ENCODE data around the gene NIBAN1.

Gene NIBAN1

GRCh38 chr1:185016880-185017279 is 42.6 kb upstream of the NIBAN1 start:
- Histone ChIP-seq H3K14ac (ENCODE audit: low read length) (no peak overlapping the region), H2BK15ac (ENCODE audit: low read length) (no peak overlapping the region), H2BK5ac (ENCODE audit: low read length) (no peak overlapping the region), H3K36me3 (replicated peaks in 1 of 2; ENCODE audit: control insufficient read depth in 2 of 2, insufficient read depth in 2 of 2, low read length in 2 of 2) (no peaks in the 10 kb centered on the region), H3K23ac (ENCODE audit: low read depth, low read length, poor library complexity) (no peak overlapping the region), H2BK120ac (ENCODE audit: low read depth, low read length) (no peak overlapping the region), H2BK12ac (ENCODE audit: low read length) (no peak overlapping the region), H4K8ac (ENCODE audit: low read depth, low read length) (no peak overlapping the region), H3K4me3 (ENCODE audit: low read length in 2 of 2) (no peak overlapping the region), H3K9me3 (replicated peaks in 1 of 2; ENCODE audit: control insufficient read depth in 2 of 2, insufficient read depth in 1 of 2, low read depth in 1 of 2, low read length in 2 of 2) (no peaks in the 10 kb centered on the region), H3K27me3 (ENCODE audit: control insufficient read depth in 3 of 3, insufficient read depth in 3 of 3, low read depth in 1 of 3, low read length in 3 of 3) (no peaks in the 10 kb centered on the region), H3K79me1 (ENCODE audit: low read depth, low read length) (no peaks in the 10 kb centered on the region), H3K4me1 (ENCODE audit: control insufficient read depth in 2 of 2, insufficient read depth in 1 of 2, low read depth in 1 of 2, low read length in 2 of 2) (no peaks in the 10 kb centered on the region), H3K18ac (ENCODE audit: low read length) (no peak overlapping the region), H4K91ac (ENCODE audit: low read depth, low read length, poor library complexity) (no peak overlapping the region), H2AFZ (ENCODE audit: low read length) (no peak overlapping the region), H3K4me2 (ENCODE audit: insufficient read depth, low read length, poor library complexity, severe bottlenecking) (no peak overlapping the region), H3K9ac (ENCODE audit: low read depth, low read length, poor library complexity) (no peak overlapping the region), H3K27ac (replicated peaks; ENCODE audit: low read length) (no peak overlapping the region), H3K4ac (ENCODE audit: low read length) (no peak overlapping the region), H2AK5ac (ENCODE audit: low read depth, low read length) (no peak overlapping the region)
- no CpG with 5 or more reads among the region's 2 CpGs for WGBS, 2 donors (ENCODE audit: extremely low coverage in 2 of 2, insufficient read length in 2 of 2, insufficient replicate concordance in 1 of 2)
- DNase-seq (ENCODE audit: low spot score): no peak

- WGBS, 2 donors (ENCODE audit: extremely low coverage in 2 of 2, insufficient read length in 2 of 2, insufficient replicate concordance in 1 of 2): no CpG with 5 or more reads among the region's 3 CpGs
- H3K27ac ChIP-seq (replicated peaks; ENCODE audit: low read length): no peak overlapping the region
- H2BK120ac ChIP-seq (ENCODE audit: low read depth, low read length): no peak overlapping the region
- no peaks in the 10 kb centered on the region for H3K27me3 ChIP-seq (ENCODE audit: control insufficient read depth in 3 of 3, insufficient read depth in 3 of 3, low read depth in 1 of 3, low read length in 3 of 3)
- no peak overlapping the region for H2AK5ac ChIP-seq (ENCODE audit: low read depth, low read length)
- H3K9ac ChIP-seq (ENCODE audit: low read depth, low read length, poor library complexity): no peak overlapping the region
- H3K79me1 ChIP-seq (ENCODE audit: low read depth, low read length): no peaks in the 10 kb centered on the region
- H2BK12ac ChIP-seq (ENCODE audit: low read length): no peak overlapping the region
- no peaks in the 10 kb centered on the region for H3K36me3 ChIP-seq (replicated peaks in 1 of 2; ENCODE audit: control insufficient read depth in 2 of 2, insufficient read depth in 2 of 2, low read length in 2 of 2)
- no peak overlapping the region for H2BK15ac ChIP-seq (ENCODE audit: low read length)
- no peak overlapping the region for H4K91ac ChIP-seq (ENCODE audit: low read depth, low read length, poor library complexity)
- no peaks in the 10 kb centered on the region for H3K4me1 ChIP-seq (ENCODE audit: control insufficient read depth in 2 of 2, insufficient read depth in 1 of 2, low read depth in 1 of 2, low read length in 2 of 2)
- DNase-seq (ENCODE audit: low spot score): no peak
- H2AFZ ChIP-seq (ENCODE audit: low read length): no peak overlapping the region
- H3K4ac ChIP-seq (ENCODE audit: low read length): no peak overlapping the region
- no peak overlapping the region for H3K18ac ChIP-seq (ENCODE audit: low read length)
- H4K8ac ChIP-seq (ENCODE audit: low read depth, low read length): no peak overlapping the region
- H3K14ac ChIP-seq (ENCODE audit: low read length): no peak overlapping the region
- no peak overlapping the region for H3K4me2 ChIP-seq (ENCODE audit: insufficient read depth, low read length, poor library complexity, severe bottlenecking)
- H2BK5ac ChIP-seq (ENCODE audit: low read length): no peak overlapping the region
- no peaks in the 10 kb centered on the region for H3K9me3 ChIP-seq (replicated peaks in 1 of 2; ENCODE audit: control insufficient read depth in 2 of 2, insufficient read depth in 1 of 2, low read depth in 1 of 2, low read length in 2 of 2)
- no peak overlapping the region for H3K4me3 ChIP-seq (ENCODE audit: low read length in 2 of 2)
- H3K23ac ChIP-seq (ENCODE audit: low read depth, low read length, poor library complexity): no peak overlapping the region
These were observed 41.3 kb upstream of the NIBAN1 start for GRCh38 chr1:185015631-185016030.

- Histone ChIP-seq H3K9ac (ENCODE audit: low read depth, low read length, poor library complexity) (no peak overlapping the region), H3K9me3 (replicated peaks in 1 of 2; ENCODE audit: control insufficient read depth in 2 of 2, insufficient read depth in 1 of 2, low read depth in 1 of 2, low read length in 2 of 2) (no peaks in the 10 kb centered on the region), H3K27ac (replicated peaks; ENCODE audit: low read length) (no peak overlapping the region), H3K14ac (ENCODE audit: low read length) (no peak overlapping the region), H3K23ac (ENCODE audit: low read depth, low read length, poor library complexity) (no peak overlapping the region), H3K4me3 (ENCODE audit: low read length in 2 of 2) (no peak overlapping the region), H3K18ac (ENCODE audit: low read length) (no peak overlapping the region), H2BK120ac (ENCODE audit: low read depth, low read length) (no peak overlapping the region), H3K36me3 (replicated peaks in 1 of 2; ENCODE audit: control insufficient read depth in 2 of 2, insufficient read depth in 2 of 2, low read length in 2 of 2) (no peaks in the 10 kb centered on the region), H2BK5ac (ENCODE audit: low read length) (no peak overlapping the region), H4K8ac (ENCODE audit: low read depth, low read length) (no peak overlapping the region), H3K4me1 (ENCODE audit: control insufficient read depth in 2 of 2, insufficient read depth in 1 of 2, low read depth in 1 of 2, low read length in 2 of 2) (no peaks in the 10 kb centered on the region), H3K4ac (ENCODE audit: low read length) (no peak overlapping the region), H3K4me2 (ENCODE audit: insufficient read depth, low read length, poor library complexity, severe bottlenecking) (no peak overlapping the region), H3K79me1 (ENCODE audit: low read depth, low read length) (no peaks in the 10 kb centered on the region), H2AK5ac (ENCODE audit: low read depth, low read length) (no peak overlapping the region), H2AFZ (ENCODE audit: low read length) (no peak overlapping the region), H2BK15ac (ENCODE audit: low read length) (no peak overlapping the region), H3K27me3 (ENCODE audit: control insufficient read depth in 3 of 3, insufficient read depth in 3 of 3, low read depth in 1 of 3, low read length in 3 of 3) (no peaks in the 10 kb centered on the region), H4K91ac (ENCODE audit: low read depth, low read length, poor library complexity) (no peak overlapping the region), H2BK12ac (ENCODE audit: low read length) (no peak overlapping the region)
- no CpG with 5 or more reads among the region's 3 CpGs for WGBS, 2 donors (ENCODE audit: extremely low coverage in 2 of 2, insufficient read length in 2 of 2, insufficient replicate concordance in 1 of 2)
- DNase-seq (ENCODE audit: low spot score): no peak
These were observed 40.6 kb upstream of the NIBAN1 start for GRCh38 chr1:185014941-185015340.

DNA sequence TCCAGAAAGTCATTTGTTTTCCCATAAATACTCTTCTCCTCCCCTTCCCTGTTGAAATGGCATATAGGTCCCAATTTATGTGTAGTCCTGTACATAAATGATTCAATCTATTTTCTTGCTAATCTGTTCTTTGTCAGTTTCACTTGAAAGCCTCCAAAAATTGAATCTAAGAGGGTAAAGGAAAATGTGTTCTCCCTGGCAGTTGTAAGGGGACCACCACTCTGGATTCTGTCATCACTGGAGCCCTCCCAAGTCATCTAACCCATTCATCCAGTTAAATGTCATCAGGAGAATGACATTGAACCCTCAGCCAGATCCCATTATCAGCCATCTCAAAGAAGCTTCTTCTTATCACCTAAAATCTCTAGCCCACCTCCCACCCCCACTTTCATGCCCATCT is 36.1 kb upstream of the NIBAN1 start:
- H2BK120ac ChIP-seq (ENCODE audit: low read depth, low read length): no peak overlapping the region
- no peaks in the 10 kb centered on the region for H3K79me1 ChIP-seq (ENCODE audit: low read depth, low read length)
- H2BK12ac ChIP-seq (ENCODE audit: low read length): no peak overlapping the region
- H3K27ac ChIP-seq (replicated peaks; ENCODE audit: low read length): no peak overlapping the region
- no peaks in the 10 kb centered on the region for H3K36me3 ChIP-seq (replicated peaks in 1 of 2; ENCODE audit: control insufficient read depth in 2 of 2, insufficient read depth in 2 of 2, low read length in 2 of 2)
- no peaks in the 10 kb centered on the region for H3K9me3 ChIP-seq (replicated peaks in 1 of 2; ENCODE audit: control insufficient read depth in 2 of 2, insufficient read depth in 1 of 2, low read depth in 1 of 2, low read length in 2 of 2)
- no peak overlapping the region for H3K23ac ChIP-seq (ENCODE audit: low read depth, low read length, poor library complexity)
- no peak overlapping the region for H2BK5ac ChIP-seq (ENCODE audit: low read length)
- no peak overlapping the region for H2AK5ac ChIP-seq (ENCODE audit: low read depth, low read length)
- H4K8ac ChIP-seq (ENCODE audit: low read depth, low read length): no peak overlapping the region
- no peak for DNase-seq (ENCODE audit: low spot score)
- no peak overlapping the region for H2AFZ ChIP-seq (ENCODE audit: low read length)
- H3K4me1 ChIP-seq (ENCODE audit: control insufficient read depth in 2 of 2, insufficient read depth in 1 of 2, low read depth in 1 of 2, low read length in 2 of 2): no peaks in the 10 kb centered on the region
- no peak overlapping the region for H3K4me3 ChIP-seq (ENCODE audit: low read length in 2 of 2)
- no peak overlapping the region for H3K4me2 ChIP-seq (ENCODE audit: insufficient read depth, low read length, poor library complexity, severe bottlenecking)
- no peak overlapping the region for H2BK15ac ChIP-seq (ENCODE audit: low read length)
- H3K27me3 ChIP-seq (ENCODE audit: control insufficient read depth in 3 of 3, insufficient read depth in 3 of 3, low read depth in 1 of 3, low read length in 3 of 3): no peaks in the 10 kb centered on the region
- H4K91ac ChIP-seq (ENCODE audit: low read depth, low read length, poor library complexity): no peak overlapping the region
- no peak overlapping the region for H3K18ac ChIP-seq (ENCODE audit: low read length)
- H3K14ac ChIP-seq (ENCODE audit: low read length): no peak overlapping the region
- no peak overlapping the region for H3K4ac ChIP-seq (ENCODE audit: low read length)
- no peak overlapping the region for H3K9ac ChIP-seq (ENCODE audit: low read depth, low read length, poor library complexity)
